PFSK-1 (cell line): ENCODE measurements around the gene SDHAF1.

Experiments used
- FOXP2 ChIP-seq: optimal IDR thresholded peaks from 2 replicates; pipeline ENCODE3; 2011; ENCODE audit warnings: borderline replicate concordance, control low read depth, inconsistent platforms; ENCODE audit not compliant: insufficient read depth; ENCODE audit errors: extremely low read length, extremely low read depth
- POLR2AphosphoS5 ChIP-seq: IDR thresholded peaks from 2 replicates; pipeline ENCODE4 v1.6.1; 2012; ENCODE audit warnings: low read depth, mild to moderate bottlenecking, control low read depth, low read length, moderate library complexity
- SIN3A ChIP-seq: IDR thresholded peaks from 2 replicates; pipeline ENCODE4 v1.6.1; 2012; ENCODE audit warnings: mild to moderate bottlenecking, low read length, moderate library complexity, borderline replicate concordance; ENCODE audit not compliant: insufficient read depth
- TAF1 ChIP-seq: IDR thresholded peaks from 2 replicates; pipeline ENCODE4 v1.6.1; 2012; ENCODE audit warnings: low read length, control low read depth, borderline replicate concordance; ENCODE audit not compliant: insufficient read depth
- TF ChIP-seq, protein P1 (sequence below), 2 experiments: IDR thresholded peaks; 2 replicates each; pipeline versions ENCODE4 v1.6.1 to v1.8.0; 2011 to 2012; ENCODE audit warnings: low read depth in 2 of 2, low read length in 2 of 2, control low read depth in 1 of 2, inconsistent platforms in 1 of 2, mild to moderate bottlenecking in 1 of 2, moderate library complexity in 1 of 2; ENCODE audit not compliant: insufficient read depth in 1 of 2

DNA sequence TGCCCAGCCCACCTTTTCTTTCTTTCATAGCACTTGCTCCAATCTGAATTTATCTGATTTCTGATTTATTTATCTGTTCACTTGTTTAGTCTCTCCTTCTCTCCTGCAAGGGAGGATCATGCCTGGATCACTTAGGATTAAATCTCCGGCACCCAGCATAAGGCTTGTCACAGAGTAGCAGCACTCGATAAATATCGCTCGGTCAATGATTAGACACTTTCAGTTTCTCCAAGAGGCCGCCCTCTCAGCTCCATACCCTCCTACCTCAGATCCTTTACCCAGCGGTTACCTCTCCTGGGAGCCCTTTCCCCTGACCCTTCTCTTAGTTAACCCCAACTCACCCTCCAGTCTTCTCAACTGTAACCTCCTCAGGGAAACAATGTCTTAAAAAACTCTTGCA, 36.3 kb downstream of the SDHAF1 start:
- no peak for TF ChIP-seq POLR2AphosphoS5
- no peak for TF ChIP-seq SIN3A
- TF ChIP-seq, protein P1, sequence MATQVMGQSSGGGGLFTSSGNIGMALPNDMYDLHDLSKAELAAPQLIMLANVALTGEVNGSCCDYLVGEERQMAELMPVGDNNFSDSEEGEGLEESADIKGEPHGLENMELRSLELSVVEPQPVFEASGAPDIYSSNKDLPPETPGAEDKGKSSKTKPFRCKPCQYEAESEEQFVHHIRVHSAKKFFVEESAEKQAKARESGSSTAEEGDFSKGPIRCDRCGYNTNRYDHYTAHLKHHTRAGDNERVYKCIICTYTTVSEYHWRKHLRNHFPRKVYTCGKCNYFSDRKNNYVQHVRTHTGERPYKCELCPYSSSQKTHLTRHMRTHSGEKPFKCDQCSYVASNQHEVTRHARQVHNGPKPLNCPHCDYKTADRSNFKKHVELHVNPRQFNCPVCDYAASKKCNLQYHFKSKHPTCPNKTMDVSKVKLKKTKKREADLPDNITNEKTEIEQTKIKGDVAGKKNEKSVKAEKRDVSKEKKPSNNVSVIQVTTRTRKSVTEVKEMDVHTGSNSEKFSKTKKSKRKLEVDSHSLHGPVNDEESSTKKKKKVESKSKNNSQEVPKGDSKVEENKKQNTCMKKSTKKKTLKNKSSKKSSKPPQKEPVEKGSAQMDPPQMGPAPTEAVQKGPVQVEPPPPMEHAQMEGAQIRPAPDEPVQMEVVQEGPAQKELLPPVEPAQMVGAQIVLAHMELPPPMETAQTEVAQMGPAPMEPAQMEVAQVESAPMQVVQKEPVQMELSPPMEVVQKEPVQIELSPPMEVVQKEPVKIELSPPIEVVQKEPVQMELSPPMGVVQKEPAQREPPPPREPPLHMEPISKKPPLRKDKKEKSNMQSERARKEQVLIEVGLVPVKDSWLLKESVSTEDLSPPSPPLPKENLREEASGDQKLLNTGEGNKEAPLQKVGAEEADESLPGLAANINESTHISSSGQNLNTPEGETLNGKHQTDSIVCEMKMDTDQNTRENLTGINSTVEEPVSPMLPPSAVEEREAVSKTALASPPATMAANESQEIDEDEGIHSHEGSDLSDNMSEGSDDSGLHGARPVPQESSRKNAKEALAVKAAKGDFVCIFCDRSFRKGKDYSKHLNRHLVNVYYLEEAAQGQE (IDR thresholded peaks at IDR 0.05; ENCODE audit: insufficient read depth in 1 of 2, low read depth in 2 of 2, low read length in 2 of 2): no peak
- TF ChIP-seq TAF1: no peak
- no peak for TF ChIP-seq FOXP2
